K562 (cell line): ENCODE measurements around the gene APEX2. TPM values are rescaled to one million over a fixed set of nuclear protein-coding genes. Genes with fewer than 3 reads are reported as not detected.

Experiments
- CAMTA2 ChIP-seq: fragments of 250-450 bp; sonication (Bioruptor Pico); conservative IDR thresholded peaks from 2 replicates; pipeline ENCODE4 v1.5.1; 2022
- CBFA2T2 ChIP-seq: fragments of 450-650 bp; conservative IDR thresholded peaks from 2 replicates; pipeline ENCODE4 v1.6.1; 2017; ENCODE audit warnings: mild to moderate bottlenecking
- EP300 ChIP-seq: IDR thresholded peaks from 2 replicates; pipeline ENCODE4 v1.6.1; 2012; ENCODE audit warnings: low read length, improper control_type of control experiment
- ETV6 ChIP-seq, 3 experiments: fragments of 150-350 bp in 1 of 3; sonication (generic) in 1 of 3; formaldehyde crosslinking in 1 of 3; IDR thresholded peaks; 2 replicates each; pipeline versions ENCODE4 v1.6.1 to v1.8.0; 2014 to 2022; ENCODE audit warnings: borderline replicate concordance in 2 of 3, low read depth in 2 of 3, antibody characterized with exemption in 1 of 3, low read length in 1 of 3, mild to moderate bottlenecking in 1 of 3, missing genetic modification reagents in 1 of 3
- FOS ChIP-seq: IDR thresholded peaks from 3 replicates; pipeline ENCODE4 v1.6.1; 2011; ENCODE audit not compliant: insufficient read length; ENCODE audit errors: extremely low read depth
- FUS ChIP-seq: fragments of 200-400 bp; formaldehyde crosslinking; optimal IDR thresholded peaks from 2 replicates; pipeline ENCODE3; 2017; ENCODE audit warnings: low read depth, low read length
- HDAC1 ChIP-seq, 2 experiments: fragments of 450-650 bp; IDR thresholded peaks; 2 replicates each; pipeline ENCODE4 v1.6.1; 2016 to 2017; ENCODE audit warnings: inconsistent platforms in 1 of 2, mild to moderate bottlenecking in 1 of 2, moderate library complexity in 1 of 2
- KDM2B ChIP-seq: fragments of 250-450 bp; sonication (Bioruptor Pico); IDR thresholded peaks from 2 replicates; pipeline ENCODE4 v1.8.0; 2021; ENCODE audit warnings: mild to moderate bottlenecking, moderate library complexity
- KLF16 ChIP-seq: IDR thresholded peaks from 2 replicates; pipeline ENCODE4 v1.6.1; 2016; ENCODE audit warnings: antibody characterized with exemption
- MEIS2 ChIP-seq: fragments of 450-650 bp; IDR thresholded peaks from 2 replicates; pipeline ENCODE4 v1.6.1; 2014; ENCODE audit warnings: mild to moderate bottlenecking; ENCODE audit not compliant: partially characterized antibody
- MITF ChIP-seq: IDR thresholded peaks from 2 replicates; pipeline ENCODE4 v1.6.1; 2014; ENCODE audit warnings: antibody characterized with exemption
- NFATC3 ChIP-seq: fragments of 450-650 bp; IDR thresholded peaks from 2 replicates; pipeline ENCODE4 v1.6.1; 2017; ENCODE audit warnings: mild to moderate bottlenecking
- NFYB ChIP-seq: IDR thresholded peaks from 2 replicates; pipeline ENCODE4 v1.6.1; 2011; ENCODE audit warnings: mild to moderate bottlenecking, moderate library complexity; ENCODE audit not compliant: insufficient read length; ENCODE audit errors: extremely low read depth
- NR2F6 ChIP-seq: fragments of 450-650 bp; formaldehyde crosslinking; IDR thresholded peaks from 2 replicates; pipeline ENCODE4 v1.4.0; 2020; ENCODE audit warnings: mild to moderate bottlenecking
- PML ChIP-seq: IDR thresholded peaks from 2 replicates; pipeline ENCODE4 v1.6.1; 2012; ENCODE audit warnings: low read length, inconsistent platforms
- POLR3G ChIP-seq: IDR thresholded peaks from 2 replicates; pipeline ENCODE4 v1.6.1; 2011; ENCODE audit not compliant: insufficient read length, insufficient replicate concordance; ENCODE audit errors: extremely low read depth
- RBM14 ChIP-seq: fragments of 200-400 bp; formaldehyde crosslinking; IDR thresholded peaks from 2 replicates; pipeline ENCODE4 v1.6.1; 2018; ENCODE audit warnings: low read depth, mild to moderate bottlenecking, low read length, moderate library complexity, borderline replicate concordance; ENCODE audit not compliant: insufficient read depth
- RBM34 ChIP-seq: fragments of 200-400 bp; formaldehyde crosslinking; IDR thresholded peaks from 2 replicates; pipeline ENCODE4 v1.6.1; 2018; ENCODE audit warnings: low read length, borderline replicate concordance; ENCODE audit not compliant: insufficient read depth
- U2AF2 ChIP-seq: fragments of 200-400 bp; formaldehyde crosslinking; optimal IDR thresholded peaks from 2 replicates; pipeline ENCODE3; 2017; ENCODE audit warnings: low read depth, mild to moderate bottlenecking, low read length
- ZNF224 ChIP-seq: sonication (generic); formaldehyde crosslinking; IDR thresholded peaks from 2 replicates; pipeline ENCODE4 v1.8.0; 2022; ENCODE audit warnings: mild to moderate bottlenecking, missing genetic modification reagents
- ZNF253 ChIP-seq: fragments of 250-450 bp; sonication (Bioruptor Pico); conservative IDR thresholded peaks from 2 replicates; pipeline ENCODE4 v1.6.1; 2021; ENCODE audit warnings: mild to moderate bottlenecking
- ZNF263 ChIP-seq: sonication (generic); formaldehyde crosslinking; IDR thresholded peaks from 2 replicates; pipeline ENCODE4 v1.8.0; 2022; ENCODE audit warnings: mild to moderate bottlenecking, missing genetic modification reagents, borderline replicate concordance
- ZNF507 ChIP-seq: conservative IDR thresholded peaks from 2 replicates; pipeline ENCODE4 v1.6.1; 2017; ENCODE audit warnings: missing genetic modification characterization, missing compliant biosample characterization
- ZNF764 ChIP-seq: fragments of 250-450 bp; sonication (Bioruptor Pico); IDR thresholded peaks from 2 replicates; pipeline ENCODE4 v1.4.0; 2020; ENCODE audit warnings: low read depth, mild to moderate bottlenecking, moderate library complexity
- ZNF780A ChIP-seq: fragments of 250-450 bp; sonication (Bioruptor Pico); IDR thresholded peaks from 2 replicates; pipeline ENCODE4 v1.5.0; 2021; ENCODE audit warnings: mild to moderate bottlenecking
- polyA plus RNA-seq, 8 experiments: library from polyadenylated mRNA; depleted of rRNA in 4 of 8; stranded (reverse) in 5 of 8; unstranded in 3 of 8; fragments of >200 nt; fragmentation: Nextera tagmentation in 2 of 8; fragmentation: Illumina TruSeq in 1 of 8; extraction: Ambion mirVana in 2 of 8; extraction: Trizol in 1 of 8; gene quantifications; 2 replicates each; pipeline versions ENCODE4 v1.2.1 to v1.2.3, GENCODE V29; 2011 to 2014; ENCODE audit warnings: inconsistent platforms in 1 of 8, missing spikeins in 1 of 8
- total RNA-seq, 7 experiments: library from RNA; depleted of rRNA in 6 of 7; stranded (reverse); fragments of >200 nt in 6 of 7; fragmentation: Illumina TruSeq in 2 of 7; extraction: Trizol in 2 of 7; gene quantifications; 2 replicates each; pipeline versions ENCODE4 v1.2.1 to v1.2.3, GENCODE V29; 2011 to 2021; ENCODE audit warnings: low replicate concordance in 1 of 7
- TF ChIP-seq, protein P1 (sequence below): fragments of 250-450 bp; sonication (Bioruptor Pico); IDR thresholded peaks from 2 replicates; pipeline ENCODE4 v1.5.0; 2020; ENCODE audit warnings: mild to moderate bottlenecking
- TF ChIP-seq, protein P2 (sequence below): IDR thresholded peaks from 2 replicates; pipeline ENCODE4 v1.6.1; 2016; ENCODE audit warnings: missing genetic modification characterization, missing compliant biosample characterization

The APEX2 gene
- total and polyA plus RNA-seq, 9 of the 15 experiments (the other 6 are each of a cell fraction or from before 2014, with no cell fraction given): 9.4 to 34.2 (median 25.9) TPM

GRCh38 chrX:55028040-55028439 lies 27.9 kb downstream of the APEX2 start (continued):
- TF ChIP-seq ZNF764 (CRISPR knock-in tag) (no peak), CAMTA2 (CRISPR knock-in tag) (no peak), ZNF780A (no peak), HDAC1 (IDR thresholded peaks at IDR 0.05) (peak in 1 of 2 experiments; percentile 56; a peak in 1 of 4 replicates), NFATC3 (no peak), MEIS2 (peak; percentile 36), U2AF2 (no peak), KLF16 (peak; percentile 97), NFYB (no peak), CBFA2T2 (peak; percentile 98), FUS (no peak), RBM34 (no peak), PML (peak; percentile 95), FOS (no peak), ZNF263 (CRISPR knock-in tag) (no peak), MITF (0 out of 2 replicates have a peak, but pooled peaks have one; percentile 10), ZNF507 (tag) (no peak), ZNF224 (CRISPR knock-in tag) (no peak), ZNF253 (CRISPR knock-in tag) (no peak), KDM2B (CRISPR knock-in tag) (no peak), EP300 (peak; percentile 93), NR2F6 (CRISPR knock-in tag) (no peak), RBM14 (no peak), ETV6 (IDR thresholded peaks at IDR 0.05; ENCODE audit: borderline replicate concordance in 1 of 2, low read depth in 2 of 2, low read length in 1 of 2) (0 out of 4 replicates have a peak, but pooled peaks of 1 of the 2 experiments have one; percentile 19), ETV6 (CRISPR knock-in tag; IDR thresholded peaks at IDR 0.05; ENCODE audit: borderline replicate concordance) (no peak), POLR3G (no peak)
- TF ChIP-seq, protein P1, sequence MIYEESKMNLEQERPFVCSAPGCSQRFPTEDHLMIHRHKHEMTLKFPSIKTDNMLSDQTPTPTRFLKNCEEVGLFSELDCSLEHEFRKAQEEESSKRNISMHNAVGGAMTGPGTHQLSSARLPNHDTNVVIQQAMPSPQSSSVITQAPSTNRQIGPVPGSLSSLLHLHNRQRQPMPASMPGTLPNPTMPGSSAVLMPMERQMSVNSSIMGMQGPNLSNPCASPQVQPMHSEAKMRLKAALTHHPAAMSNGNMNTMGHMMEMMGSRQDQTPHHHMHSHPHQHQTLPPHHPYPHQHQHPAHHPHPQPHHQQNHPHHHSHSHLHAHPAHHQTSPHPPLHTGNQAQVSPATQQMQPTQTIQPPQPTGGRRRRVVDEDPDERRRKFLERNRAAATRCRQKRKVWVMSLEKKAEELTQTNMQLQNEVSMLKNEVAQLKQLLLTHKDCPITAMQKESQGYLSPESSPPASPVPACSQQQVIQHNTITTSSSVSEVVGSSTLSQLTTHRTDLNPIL (CRISPR knock-in tag): no peak
- TF ChIP-seq, protein P2, sequence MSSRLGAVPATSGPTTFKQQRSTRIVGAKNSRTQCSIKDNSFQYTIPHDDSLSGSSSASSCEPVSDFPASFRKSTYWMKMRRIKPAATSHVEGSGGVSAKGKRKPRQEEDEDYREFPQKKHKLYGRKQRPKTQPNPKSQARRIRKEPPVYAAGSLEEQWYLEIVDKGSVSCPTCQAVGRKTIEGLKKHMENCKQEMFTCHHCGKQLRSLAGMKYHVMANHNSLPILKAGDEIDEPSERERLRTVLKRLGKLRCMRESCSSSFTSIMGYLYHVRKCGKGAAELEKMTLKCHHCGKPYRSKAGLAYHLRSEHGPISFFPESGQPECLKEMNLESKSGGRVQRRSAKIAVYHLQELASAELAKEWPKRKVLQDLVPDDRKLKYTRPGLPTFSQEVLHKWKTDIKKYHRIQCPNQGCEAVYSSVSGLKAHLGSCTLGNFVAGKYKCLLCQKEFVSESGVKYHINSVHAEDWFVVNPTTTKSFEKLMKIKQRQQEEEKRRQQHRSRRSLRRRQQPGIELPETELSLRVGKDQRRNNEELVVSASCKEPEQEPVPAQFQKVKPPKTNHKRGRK (tag): no peak
